Right atrium auricular region (tissue), 2 donors: Measurements from ENCODE around the gene MAML1. TPM values are rescaled to one million over a fixed set of nuclear protein-coding genes. Genes with fewer than 3 reads are reported as not detected.
A peak's percentile ranks its signal among the peaks of the same experiment; 100 is the strongest.

Experiments
- DNase-seq: peaks from one replicate; pipeline ENCODE4 v3.0.0-alpha.2; 2019; ENCODE audit warnings: low spot score
- H3K27ac ChIP-seq, 2 donors: fragments of 200-600 bp; sonication (generic); 1 replicate in 1 of 2; 2 replicates in 1 of 2; pipeline ENCODE4 v1.5.1; 2016 to 2019
- H3K27me3 ChIP-seq, 2 donors: fragments of 200-600 bp; sonication (generic); one replicate each; pipeline versions ENCODE4 v1.5.1 to v1.6.0; 2017 to 2019
- H3K36me3 ChIP-seq: fragments of 200-600 bp; sonication (generic); one replicate; pipeline ENCODE4 v1.5.1; 2016
- H3K4me1 ChIP-seq, 2 donors: fragments of 200-600 bp; sonication (generic); one replicate each; pipeline versions ENCODE4 v1.5.1 to v1.6.0; 2017 to 2019
- H3K4me3 ChIP-seq, 2 donors: fragments of 200-600 bp; sonication (generic); 1 replicate in 1 of 2; 2 replicates in 1 of 2; pipeline ENCODE4 v1.5.1; 2017 to 2019; ENCODE audit warnings: mild to moderate bottlenecking in 1 of 2, moderate library complexity in 1 of 2
- H3K9me3 ChIP-seq, 2 donors: fragments of 200-600 bp; sonication (generic); one replicate each; pipeline ENCODE4 v1.5.1; 2019
- CTCF ChIP-seq, 2 donors: fragments of 200-600 bp; sonication (generic); IDR thresholded peaks; one replicate each; pipeline ENCODE4 v1.5.1; 2019; ENCODE audit warnings: antibody characterized with exemption in 2 of 2
- total RNA-seq, 2 donors: library from RNA; depleted of rRNA; stranded (reverse); fragments of >200 nt; gene quantifications; one replicate each; pipeline ENCODE4 v1.1.0, GENCODE V29; 2016

The MAML1 gene
- total RNA-seq, 2 donors from 2014 or later = 10.8 to 16.6 TPM

- H3K4me3 ChIP-seq = no peak overlapping the region
- H3K27me3 ChIP-seq = no peaks in the 10 kb centered on the region
- peaks cover 0 to 48% of the 10 kb centered on the region in 2 donors for H3K4me1 ChIP-seq
- H3K27ac ChIP-seq = peak overlapping the region in 1 of 2 donors; percentile 92
- peaks cover 17% of the 10 kb centered on the region for H3K36me3 ChIP-seq
- no peaks in the 10 kb centered on the region for H3K9me3 ChIP-seq
- DNase-seq = no peak
- no peak for TF ChIP-seq CTCF (IDR thresholded peaks at IDR 0.05)
These were observed 71.9 kb downstream of the MAML1 start for GRCh38 chr5:179804555-179804947.

- peaks cover 12% of the 10 kb centered on the region for H3K36me3 ChIP-seq
- no peaks in the 10 kb centered on the region for H3K9me3 ChIP-seq
- peak overlapping the region; percentile 73 to 92 for H3K4me3 ChIP-seq
- TF ChIP-seq CTCF (IDR thresholded peaks at IDR 0.05) = no peak
- peak overlapping the region; percentile 92 to 93 for H3K27ac ChIP-seq
- H3K4me1 ChIP-seq = peaks cover 0 to 48% of the 10 kb centered on the region in 2 donors
- no peak for DNase-seq
- H3K27me3 ChIP-seq = no peaks in the 10 kb centered on the region
These were observed 72.5 kb downstream of the MAML1 start for GRCh38 chr5:179805070-179805528.

GRCh38 chr5:179805529-179806249 lies 73.1 kb downstream of the MAML1 start:
- no peak for DNase-seq
- Histone ChIP-seq H3K27ac (peak overlapping the region; percentile 92 to 93), H3K27me3 (no peaks in the 10 kb centered on the region), H3K36me3 (peaks cover 7% of the 10 kb centered on the region), H3K9me3 (no peaks in the 10 kb centered on the region), H3K4me3 (peak overlapping the region; percentile 73 to 92), H3K4me1 (peaks cover 0 to 48% of the 10 kb centered on the region in 2 donors)
- TF ChIP-seq CTCF (IDR thresholded peaks at IDR 0.05) = no peak

GRCh38 chr5:179806250-179807048 lies 73.8 kb downstream of the MAML1 start, which contains the start of gene MGAT4B:
MGAT4B (minus strand) TSS chr5:179806866; CDS start chr5:179806583, 283 bp downstream.
- Histone ChIP-seq H3K27me3 (no peaks in the 10 kb centered on the region), H3K27ac (peak within 1 kb of the TSS; percentile 92 to 93), H3K4me1 (peaks cover 0 to 48% of the 10 kb centered on the region in 2 donors), H3K4me3 (peak within 1 kb of the TSS; percentile 73 to 92), H3K36me3 (no peaks in the 10 kb centered on the region), H3K9me3 (no peaks in the 10 kb centered on the region)
- TF ChIP-seq CTCF (IDR thresholded peaks at IDR 0.05) = no peak
- no peak for DNase-seq

- Histone ChIP-seq H3K4me1 (peaks cover 0 to 18% of the 10 kb centered on the region in 2 donors), H3K36me3 (no peaks in the 10 kb centered on the region), H3K27ac (no peak overlapping the region), H3K27me3 (no peaks in the 10 kb centered on the region), H3K4me3 (no peak overlapping the region), H3K9me3 (no peaks in the 10 kb centered on the region)
- DNase-seq = no peak
- TF ChIP-seq CTCF (IDR thresholded peaks at IDR 0.05) = no peak
These were observed 79.7 kb downstream of the MAML1 start for GRCh38 chr5:179812135-179812825.
